Fibroblast of lung (primary cell): ENCODE measurements around the gene BTBD16. TPM values are rescaled to one million over a fixed set of nuclear protein-coding genes. Genes with fewer than 3 reads are reported as not detected.

Source experiments
- DNase-seq, 2 donors: peaks; one replicate each; pipeline versions ENCODE4 v3.0.0 to v3.0.0-alpha.2; 2010; ENCODE audit warnings: low read depth in 2 of 2
- H2AFZ ChIP-seq: 2 replicates; pipeline ENCODE4 v1.5.1; 2012; ENCODE audit warnings: low read length, control low read depth, inconsistent platforms
- H3K27ac ChIP-seq: 2 replicates; pipeline ENCODE4 v1.5.1; 2011; ENCODE audit warnings: low read length, control low read depth; ENCODE audit not compliant: insufficient read depth
- H3K27me3 ChIP-seq: 2 replicates; pipeline ENCODE4 v1.5.1; 2011; ENCODE audit warnings: mild to moderate bottlenecking, low read length; ENCODE audit not compliant: control insufficient read depth, insufficient read depth
- H3K36me3 ChIP-seq: 2 replicates; pipeline ENCODE4 v1.5.1; 2011; ENCODE audit warnings: low read length; ENCODE audit not compliant: control insufficient read depth, insufficient read depth
- H3K4me1 ChIP-seq: 2 replicates; pipeline ENCODE4 v1.5.1; 2011; ENCODE audit warnings: low read length; ENCODE audit not compliant: control insufficient read depth, insufficient read depth; ENCODE audit errors: extremely low read depth
- H3K4me2 ChIP-seq: 2 replicates; pipeline ENCODE4 v1.5.1; 2011; ENCODE audit warnings: low read length, control low read depth; ENCODE audit not compliant: insufficient read depth; ENCODE audit errors: extremely low read depth
- H3K4me3 ChIP-seq, 4 experiments: fragments of 200-600 bp in 1 of 4; sonication (generic) in 1 of 4; replicated peaks in 1 of 4; 2 replicates each; pipeline ENCODE4 v1.5.1; 2011 to 2016; ENCODE audit warnings: low read length in 4 of 4, low read depth in 3 of 4, mild to moderate bottlenecking in 3 of 4, control low read depth in 2 of 4, inconsistent platforms in 1 of 4, mixed read lengths in 1 of 4; ENCODE audit not compliant: insufficient read depth in 1 of 4; ENCODE audit errors: control extremely low read depth in 1 of 4
- H3K79me2 ChIP-seq: 2 replicates; pipeline ENCODE4 v1.5.1; 2012; ENCODE audit warnings: mild to moderate bottlenecking, low read length, inconsistent platforms; ENCODE audit not compliant: control insufficient read depth, insufficient read depth
- H3K9ac ChIP-seq: 2 replicates; pipeline ENCODE4 v1.5.1; 2011; ENCODE audit warnings: mild to moderate bottlenecking, low read length, control low read depth; ENCODE audit not compliant: insufficient read depth
- H3K9me3 ChIP-seq: 2 replicates; pipeline ENCODE4 v1.5.1; 2012; ENCODE audit warnings: low read depth, low read length; ENCODE audit not compliant: control insufficient read depth, insufficient read depth
- H4K20me1 ChIP-seq: 2 replicates; pipeline ENCODE4 v1.5.1; 2011; ENCODE audit warnings: low read length; ENCODE audit not compliant: control insufficient read depth, insufficient read depth; ENCODE audit errors: extremely low read depth
- EZH2 ChIP-seq: IDR thresholded peaks from 2 replicates; pipeline ENCODE4 v1.5.1; 2012; ENCODE audit warnings: low read length, control low read depth, mild to moderate bottlenecking; ENCODE audit errors: missing control alignments
- polyA plus RNA-seq, 2 donors: library from polyadenylated mRNA; depleted of rRNA in 1 of 2; stranded (reverse) in 1 of 2; unstranded in 1 of 2; fragments of >200 nt; gene quantifications; 2 replicates each; pipeline ENCODE4 v1.2.1, GENCODE V29; 2011 to 2012; ENCODE audit warnings: missing spikeins in 1 of 2
- total RNA-seq: library from RNA; depleted of rRNA; stranded (reverse); fragments of >200 nt; gene quantifications from 2 replicates; pipeline ENCODE4 v1.2.1, GENCODE V29; 2014
- TF ChIP-seq, protein P1 (sequence below), 2 donors: IDR thresholded peaks in 1 of 2; conservative IDR thresholded peaks in 1 of 2; 1 replicate in 1 of 2; 2 replicates in 1 of 2; pipeline ENCODE4 v1.5.1; 2011 to 2012; ENCODE audit warnings: low read length in 2 of 2, control low read depth in 1 of 2, inconsistent platforms in 1 of 2, low read depth in 1 of 2, mild to moderate bottlenecking in 1 of 2

Gene BTBD16
- total and polyA plus RNA-seq, 2 donors (not counting 1 experiment from before 2014, with no cell fraction given), result not detected

- H3K27me3 ChIP-seq, result peaks cover 3% of the 10 kb centered on the region
- no peak overlapping the region for H3K4me3 ChIP-seq
- TF ChIP-seq, protein P1, sequence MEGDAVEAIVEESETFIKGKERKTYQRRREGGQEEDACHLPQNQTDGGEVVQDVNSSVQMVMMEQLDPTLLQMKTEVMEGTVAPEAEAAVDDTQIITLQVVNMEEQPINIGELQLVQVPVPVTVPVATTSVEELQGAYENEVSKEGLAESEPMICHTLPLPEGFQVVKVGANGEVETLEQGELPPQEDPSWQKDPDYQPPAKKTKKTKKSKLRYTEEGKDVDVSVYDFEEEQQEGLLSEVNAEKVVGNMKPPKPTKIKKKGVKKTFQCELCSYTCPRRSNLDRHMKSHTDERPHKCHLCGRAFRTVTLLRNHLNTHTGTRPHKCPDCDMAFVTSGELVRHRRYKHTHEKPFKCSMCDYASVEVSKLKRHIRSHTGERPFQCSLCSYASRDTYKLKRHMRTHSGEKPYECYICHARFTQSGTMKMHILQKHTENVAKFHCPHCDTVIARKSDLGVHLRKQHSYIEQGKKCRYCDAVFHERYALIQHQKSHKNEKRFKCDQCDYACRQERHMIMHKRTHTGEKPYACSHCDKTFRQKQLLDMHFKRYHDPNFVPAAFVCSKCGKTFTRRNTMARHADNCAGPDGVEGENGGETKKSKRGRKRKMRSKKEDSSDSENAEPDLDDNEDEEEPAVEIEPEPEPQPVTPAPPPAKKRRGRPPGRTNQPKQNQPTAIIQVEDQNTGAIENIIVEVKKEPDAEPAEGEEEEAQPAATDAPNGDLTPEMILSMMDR (conservative IDR thresholded peaks at IDR 0.05 in 1 of 2, IDR thresholded peaks at IDR 0.05 in 1 of 2; ENCODE audit: low read depth in 1 of 2, low read length in 2 of 2), result no peak
- TF ChIP-seq EZH2, result no peak
- H3K27ac ChIP-seq, result no peak overlapping the region
- H3K4me1 ChIP-seq, result no peaks in the 10 kb centered on the region
- no peak overlapping the region for H2AFZ ChIP-seq
- no peak overlapping the region for H3K9ac ChIP-seq
- no peak for DNase-seq
- no peaks in the 10 kb centered on the region for H3K79me2 ChIP-seq
- no peaks in the 10 kb centered on the region for H3K36me3 ChIP-seq
- H3K4me2 ChIP-seq, result no peak overlapping the region
- no peaks in the 10 kb centered on the region for H3K9me3 ChIP-seq
- H4K20me1 ChIP-seq, result no peaks in the 10 kb centered on the region
Observed at GRCh38 chr10:122323941-122324675, 53.0 kb downstream of the BTBD16 start.

DNA sequence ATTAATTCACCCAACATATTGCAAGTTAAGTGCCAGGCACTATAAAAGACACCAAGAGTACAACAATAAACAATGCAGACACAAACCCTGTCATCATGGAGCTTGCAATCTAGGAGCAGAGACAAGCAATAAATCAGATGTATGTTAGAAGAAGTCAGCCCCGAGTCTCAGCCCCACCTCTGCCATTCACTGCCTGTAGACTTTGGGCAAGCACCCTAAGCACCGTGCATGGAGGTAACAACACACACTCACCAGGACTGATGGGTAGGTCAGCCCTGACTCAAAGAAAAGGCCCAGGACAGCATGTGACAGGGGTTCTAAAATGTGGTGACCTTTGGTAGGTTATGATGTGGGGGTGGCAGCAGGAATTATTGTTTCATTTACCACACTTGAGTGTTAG, 54.1 kb downstream of the BTBD16 start:
- Histone ChIP-seq H3K4me1 (no peaks in the 10 kb centered on the region), H2AFZ (no peak overlapping the region)
- no peak for DNase-seq

DNA sequence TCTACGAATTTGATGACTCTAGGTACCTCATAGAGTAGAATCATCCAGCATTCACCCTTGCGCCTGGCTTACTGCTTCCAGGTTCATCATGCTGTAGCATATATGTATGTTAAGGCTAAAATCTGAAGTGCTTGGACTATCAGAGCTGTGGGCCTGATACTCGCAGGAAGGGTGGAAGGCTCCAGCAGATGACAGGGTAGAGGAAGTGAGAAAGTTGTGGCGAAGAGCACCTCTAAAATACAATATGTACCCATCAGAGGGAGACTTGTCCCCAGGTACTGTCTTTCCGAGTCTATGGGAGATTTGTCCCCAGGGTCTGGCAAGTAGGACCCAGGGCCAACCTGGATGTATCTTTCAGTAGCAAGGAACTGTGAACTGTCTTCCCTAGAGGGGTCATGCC, 55.3 kb downstream of the BTBD16 start:
- Histone ChIP-seq H3K27me3 (peaks cover 9% of the 10 kb centered on the region), H3K4me1 (no peaks in the 10 kb centered on the region), H3K36me3 (no peaks in the 10 kb centered on the region), H3K9me3 (no peaks in the 10 kb centered on the region), H2AFZ (no peak overlapping the region), H3K4me3 (no peak overlapping the region), H4K20me1 (no peaks in the 10 kb centered on the region), H3K4me2 (no peak overlapping the region), H3K9ac (no peak overlapping the region), H3K27ac (no peak overlapping the region), H3K79me2 (no peaks in the 10 kb centered on the region)
- TF ChIP-seq, protein P1 (conservative IDR thresholded peaks at IDR 0.05 in 1 of 2, IDR thresholded peaks at IDR 0.05 in 1 of 2; ENCODE audit: low read depth in 1 of 2, low read length in 2 of 2), result no peak
- no peak for TF ChIP-seq EZH2
- no peak for DNase-seq

More for the DNA sequence above, 54.1 kb downstream of the BTBD16 start:
- Histone ChIP-seq H3K27me3 (peaks cover 6% of the 10 kb centered on the region), H3K4me3 (no peak overlapping the region), H3K9ac (no peak overlapping the region), H3K4me2 (no peak overlapping the region), H4K20me1 (no peaks in the 10 kb centered on the region), H3K36me3 (no peaks in the 10 kb centered on the region), H3K79me2 (no peaks in the 10 kb centered on the region), H3K9me3 (no peaks in the 10 kb centered on the region), H3K27ac (no peak overlapping the region)
- no peak for TF ChIP-seq EZH2
- TF ChIP-seq, protein P1 (conservative IDR thresholded peaks at IDR 0.05 in 1 of 2, IDR thresholded peaks at IDR 0.05 in 1 of 2; ENCODE audit: low read depth in 1 of 2, low read length in 2 of 2), result no peak
